Stimulated activated CD4-positive, alpha-beta T cell treated with anti-CD3 and anti-CD28 coated beads, Interleukin-2, amount 100 ng/mL, for 48 hours (primary cell): Measurements from ENCODE around the gene COBLL1.

ENCODE experiments used
- DNase-seq, 2 donors: peaks; one replicate each; pipeline ENCODE4 v3.0.0-alpha.2; 2020

The COBLL1 gene

DNA sequence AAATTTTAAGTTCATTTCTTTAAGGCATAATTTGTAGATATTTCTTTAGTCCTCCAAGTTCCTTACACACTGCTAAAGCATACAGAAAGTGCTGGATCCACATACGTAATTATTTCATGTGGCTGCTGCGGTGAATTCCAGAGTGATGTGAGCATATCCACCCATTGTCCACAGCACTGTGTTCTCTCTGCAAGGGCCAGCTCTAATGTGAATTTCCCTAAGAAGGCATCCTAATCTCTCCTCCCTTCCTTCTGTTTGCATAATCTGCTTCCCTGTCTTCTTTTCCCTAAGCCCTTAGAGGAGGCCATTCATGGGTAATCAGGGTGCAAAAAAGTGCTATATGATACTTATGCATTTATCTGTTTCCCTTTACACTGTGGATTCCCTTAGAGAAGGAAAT lies 57.2 kb downstream of the COBLL1 start:
- DNase-seq, result no peak

DNA sequence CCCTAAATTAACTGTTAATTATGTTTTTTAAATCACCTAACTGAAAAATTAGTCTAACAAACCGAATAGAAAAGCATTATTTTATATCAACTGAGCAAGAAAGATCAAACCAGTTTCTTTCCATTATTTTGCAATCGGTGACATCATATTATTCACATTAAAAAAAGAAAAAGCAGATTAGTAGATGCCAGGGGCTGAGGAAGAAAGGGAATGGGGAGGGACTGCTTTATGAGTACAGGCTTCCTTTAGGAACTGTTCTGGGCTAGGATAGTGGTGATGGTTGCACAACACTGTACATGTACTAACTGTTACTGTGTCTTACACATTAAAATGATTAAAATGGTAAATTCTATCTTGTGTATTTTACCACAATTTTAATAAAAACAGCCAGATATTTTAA lies 59.3 kb downstream of the COBLL1 start:
- no peak for DNase-seq

DNA sequence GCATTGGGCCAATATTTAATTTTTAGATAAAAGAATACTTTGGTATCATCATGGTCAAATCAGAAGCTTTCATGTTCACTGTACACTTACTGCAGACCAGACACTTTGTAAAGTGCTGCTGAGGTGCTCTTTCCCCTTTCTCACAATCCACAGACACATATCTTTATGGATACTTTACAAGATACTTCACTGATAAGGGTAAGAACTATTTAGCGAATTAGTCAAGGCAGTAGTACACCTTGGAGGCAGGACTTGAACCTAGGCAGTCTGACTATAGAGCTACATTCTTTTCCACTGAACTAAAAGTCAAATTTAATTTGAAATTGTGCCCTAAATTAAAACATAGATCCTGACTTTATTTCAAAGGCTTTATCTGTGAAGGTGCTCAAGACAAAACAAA lies 60.2 kb downstream of the COBLL1 start:
- DNase-seq, result no peak

DNA sequence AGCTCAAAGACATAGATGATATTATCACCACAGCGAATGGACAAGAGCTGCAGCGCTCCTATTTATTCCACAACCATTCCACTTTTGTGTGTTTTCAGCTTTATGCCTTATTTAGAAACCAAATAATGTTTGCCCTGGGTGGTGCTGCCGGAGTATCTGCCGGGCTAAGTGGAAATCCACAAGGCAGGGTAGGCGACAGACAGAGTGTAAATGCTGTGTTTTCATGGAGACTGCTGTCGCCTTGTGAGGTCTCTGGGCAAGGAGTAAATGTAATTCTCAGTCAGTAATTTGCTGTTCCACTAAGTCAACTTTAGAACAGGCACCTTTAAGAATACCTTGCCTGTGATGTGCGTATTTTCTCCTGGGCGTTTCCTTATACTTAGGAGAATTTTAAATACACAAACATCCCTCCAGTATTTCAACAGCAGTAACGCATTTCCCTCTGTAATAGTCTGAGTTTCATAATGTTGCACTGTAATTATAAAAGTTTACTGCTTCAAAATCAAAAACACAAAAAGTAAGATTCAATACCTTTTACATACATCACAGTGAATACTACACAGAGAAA lies 60.9 kb downstream of the COBLL1 start:
- no peak for DNase-seq

DNA sequence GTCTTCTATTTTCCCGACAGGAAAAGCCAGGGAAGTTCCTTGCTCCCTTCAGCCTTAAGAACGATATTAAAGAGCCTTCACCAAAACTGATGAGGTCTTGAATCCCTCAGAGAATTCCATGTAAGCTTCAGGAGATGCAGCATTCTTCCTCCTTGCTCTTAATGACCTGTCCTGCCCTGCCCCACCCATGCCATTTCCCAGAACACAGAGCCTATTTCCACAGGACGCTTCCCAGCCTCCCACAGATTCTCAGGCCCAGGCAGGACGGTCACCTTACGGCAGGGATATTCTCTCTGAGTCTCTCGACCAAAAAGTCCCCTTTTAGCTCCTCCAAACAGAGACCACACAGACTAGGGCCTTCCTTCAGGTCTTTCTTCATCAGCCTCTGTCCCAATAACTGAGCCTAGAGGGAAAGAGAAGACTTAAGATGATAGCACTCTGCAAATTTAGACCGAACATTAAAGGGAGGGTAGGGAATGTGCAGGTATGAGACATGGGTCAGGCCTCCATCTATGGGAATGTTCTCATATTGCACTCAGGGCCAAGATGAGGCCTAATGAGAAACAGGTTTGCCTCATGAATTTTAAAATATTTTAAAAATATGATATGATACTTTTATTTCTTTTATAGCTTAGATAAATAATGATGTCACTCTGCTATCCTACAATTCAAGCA lies 62.1 kb downstream of the COBLL1 start:
- DNase-seq, result no peak

DNA sequence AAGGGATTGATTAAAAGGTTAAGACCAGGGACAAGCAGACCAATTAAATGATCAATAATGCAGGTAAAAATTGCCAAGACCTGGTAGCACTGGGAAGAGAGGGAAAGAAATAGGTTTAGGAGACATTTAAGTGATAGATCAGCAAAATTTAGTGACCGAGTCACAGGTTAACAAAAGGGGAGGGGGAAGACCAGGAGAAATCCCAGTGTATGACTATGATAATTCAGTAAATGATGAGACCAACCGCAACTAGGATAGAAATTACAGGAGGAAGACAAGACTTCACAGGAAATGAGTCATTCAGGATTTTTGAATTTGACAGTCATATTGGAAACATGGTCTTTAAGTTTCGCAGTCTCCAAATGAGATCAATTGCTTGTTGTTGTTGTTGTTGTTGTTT lies 62.9 kb downstream of the COBLL1 start:
- DNase-seq, result no peak

DNA sequence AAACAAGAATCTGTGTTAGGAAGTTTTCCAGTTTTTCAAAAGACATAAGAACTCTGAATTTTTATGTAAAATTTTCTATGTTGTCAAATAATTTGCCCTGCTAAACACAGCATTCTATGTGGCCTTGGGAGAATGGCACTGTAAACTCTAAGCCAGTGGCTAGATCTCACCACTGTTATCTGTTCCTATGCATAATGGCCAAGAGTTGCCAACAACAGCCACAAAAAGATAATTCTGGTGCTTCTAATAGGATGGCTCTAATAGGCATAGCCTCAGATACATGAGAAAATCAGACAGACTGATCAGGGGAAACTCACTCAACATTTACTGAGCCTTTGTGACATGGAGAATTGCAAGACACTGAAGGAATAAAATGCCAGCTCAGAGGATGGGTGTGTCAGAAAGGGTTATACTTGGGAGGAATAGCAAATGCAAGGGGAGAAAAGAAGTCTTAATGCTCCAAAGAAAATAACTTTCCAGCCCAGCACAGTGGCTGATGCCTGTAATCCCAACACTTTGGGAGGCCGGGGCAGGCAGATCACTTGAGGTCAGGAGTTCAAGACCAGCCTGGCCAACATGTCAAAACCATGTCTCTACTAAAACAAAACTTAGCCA lies 63.7 kb downstream of the COBLL1 start:
- no peak for DNase-seq

DNA sequence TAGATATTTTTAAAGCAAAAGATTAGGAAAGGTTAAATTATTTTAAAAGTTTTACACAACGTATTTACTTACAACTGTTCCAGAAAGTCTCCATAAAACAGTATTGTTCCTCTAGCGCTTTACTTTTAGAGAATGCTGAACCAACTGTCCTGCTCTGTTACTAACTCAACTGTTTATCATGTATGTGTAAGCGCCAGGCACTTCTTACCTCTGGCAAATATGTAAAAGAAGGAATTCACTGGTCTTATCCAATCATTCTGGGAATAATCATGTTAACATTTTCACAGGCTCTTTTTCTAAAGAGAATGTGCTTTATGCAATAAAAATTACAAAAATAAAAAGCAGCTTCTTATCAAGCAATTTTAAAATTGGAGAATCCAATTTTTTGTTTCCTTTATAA lies 68.0 kb downstream of the COBLL1 start:
- no peak for DNase-seq

DNA sequence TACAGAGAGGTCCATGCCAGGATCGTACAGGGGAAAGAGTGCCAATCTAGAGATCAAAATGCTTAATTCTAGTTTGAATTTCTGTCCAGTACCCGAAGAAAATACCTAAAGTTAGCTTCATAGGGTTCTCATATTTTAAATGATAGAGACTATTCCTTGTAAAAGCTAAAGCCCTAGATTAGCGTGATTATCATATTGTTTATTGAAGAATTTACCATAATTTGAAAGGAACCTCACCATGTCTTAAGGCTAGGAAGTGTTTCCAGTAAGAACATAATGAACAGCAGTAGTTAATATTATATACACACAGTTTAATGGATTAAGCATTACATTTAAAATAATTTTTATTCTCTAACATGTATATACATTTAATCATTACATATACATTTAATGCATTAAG lies 68.5 kb downstream of the COBLL1 start:
- no peak for DNase-seq

DNA sequence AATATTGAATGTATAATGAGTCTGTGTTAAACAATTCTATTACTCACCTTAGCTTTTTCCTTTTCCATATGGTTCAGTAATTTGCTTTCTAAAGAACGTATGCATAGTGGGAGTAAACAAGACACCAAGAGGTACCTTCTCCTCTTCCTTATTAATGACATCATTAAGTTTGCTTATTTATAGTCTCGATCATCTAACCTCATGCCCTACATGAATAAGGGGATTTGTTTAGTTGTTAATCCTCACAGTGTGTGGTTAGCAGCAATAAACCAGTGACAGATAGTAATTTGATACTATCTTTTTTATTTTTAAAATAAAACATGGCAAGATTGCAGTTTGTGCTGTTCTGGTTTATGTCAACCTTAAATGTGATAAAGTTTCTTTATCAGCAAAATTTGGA lies 69.7 kb downstream of the COBLL1 start:
- DNase-seq, result no peak

DNA sequence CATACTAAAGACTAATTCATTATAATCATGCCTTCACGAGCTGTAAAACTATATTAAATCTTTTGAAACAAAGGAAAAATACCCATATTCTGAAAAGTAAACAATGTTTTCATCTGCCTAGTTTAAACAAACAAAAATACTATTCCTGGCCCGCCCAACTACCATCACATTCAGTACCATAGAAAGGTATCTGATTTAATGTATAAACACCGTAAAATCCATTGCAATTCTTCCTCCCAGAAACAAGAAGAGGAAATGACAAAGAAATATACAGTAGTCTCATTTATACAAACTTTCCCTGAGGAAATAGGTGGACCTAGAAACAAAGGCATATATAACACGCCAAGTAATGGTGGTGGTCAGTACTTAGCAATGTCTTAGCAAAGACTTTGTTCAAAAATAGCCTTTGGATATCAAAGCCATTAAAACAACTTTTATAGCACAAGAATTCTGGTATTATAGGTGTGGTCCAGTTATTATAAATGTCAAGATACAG lies 71.2 kb downstream of the COBLL1 start:
- DNase-seq, result no peak

DNA sequence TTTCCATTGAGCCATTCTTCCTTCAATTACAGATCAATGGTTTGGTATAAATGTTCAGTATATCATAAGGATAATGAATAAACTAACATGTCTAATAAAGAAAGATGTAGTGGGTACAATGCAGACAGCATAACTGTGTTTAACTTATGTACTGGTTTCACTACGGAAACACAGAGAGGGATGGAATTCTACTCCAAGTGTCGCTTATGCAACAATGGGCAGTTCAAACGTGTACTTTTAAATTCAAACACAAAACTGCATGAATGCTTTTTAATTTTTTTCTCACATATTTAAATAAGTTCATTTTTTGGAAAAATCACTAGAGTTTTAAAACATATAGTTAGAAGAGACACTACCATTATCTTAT lies 74.7 kb downstream of the COBLL1 start:
- no peak for DNase-seq

DNA sequence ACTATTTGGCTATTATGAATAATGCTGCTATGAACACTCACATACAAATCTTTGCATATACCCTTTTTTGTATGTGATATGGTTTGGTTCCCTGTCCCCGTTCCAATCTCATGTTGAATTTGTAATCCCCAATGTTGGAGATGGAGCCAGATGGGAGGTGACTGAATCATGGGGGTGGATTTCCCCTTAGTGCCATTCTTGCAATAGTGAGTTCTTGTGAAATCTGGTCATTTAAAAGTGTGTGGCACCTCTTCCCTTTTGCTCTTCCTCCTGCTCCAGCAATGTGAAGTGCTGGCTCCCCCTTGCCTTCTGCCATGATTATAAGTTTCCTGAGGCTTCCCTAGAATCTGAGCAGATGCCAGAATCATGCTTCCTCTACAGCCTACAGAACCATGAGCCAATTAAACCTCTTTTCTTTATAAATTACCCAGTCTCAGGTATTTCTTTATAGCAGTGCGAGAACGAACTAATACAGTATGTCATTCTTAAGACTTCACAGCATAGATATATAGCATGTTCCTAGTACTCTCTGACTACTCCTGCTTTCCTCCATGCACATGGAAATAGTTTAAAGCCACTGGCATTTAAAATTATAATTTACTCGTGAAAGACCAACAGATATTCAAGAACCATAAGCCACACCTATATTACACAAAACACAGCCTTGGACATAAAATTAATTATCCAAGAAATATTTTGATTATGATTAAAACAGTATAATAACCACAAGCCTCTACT lies 75.2 kb downstream of the COBLL1 start:
- DNase-seq, result no peak

DNA sequence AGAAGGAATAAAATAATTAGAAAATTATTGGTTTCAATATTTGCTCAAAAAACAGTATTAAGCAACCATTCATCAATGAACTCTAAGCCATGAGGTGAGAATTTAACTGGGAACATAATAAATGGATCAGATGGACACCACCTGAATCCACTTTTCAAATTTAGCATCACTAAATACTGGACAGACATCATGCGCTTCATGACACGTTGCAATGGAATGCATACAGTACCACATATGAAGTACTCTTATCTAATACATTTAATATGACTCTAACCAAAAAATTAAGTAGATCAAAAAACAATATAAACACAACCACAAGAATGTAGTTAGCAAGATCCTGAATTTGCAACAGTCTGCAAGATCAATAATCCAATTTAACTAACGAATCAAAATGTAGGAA lies 76.6 kb downstream of the COBLL1 start:
- DNase-seq, result no peak

DNA sequence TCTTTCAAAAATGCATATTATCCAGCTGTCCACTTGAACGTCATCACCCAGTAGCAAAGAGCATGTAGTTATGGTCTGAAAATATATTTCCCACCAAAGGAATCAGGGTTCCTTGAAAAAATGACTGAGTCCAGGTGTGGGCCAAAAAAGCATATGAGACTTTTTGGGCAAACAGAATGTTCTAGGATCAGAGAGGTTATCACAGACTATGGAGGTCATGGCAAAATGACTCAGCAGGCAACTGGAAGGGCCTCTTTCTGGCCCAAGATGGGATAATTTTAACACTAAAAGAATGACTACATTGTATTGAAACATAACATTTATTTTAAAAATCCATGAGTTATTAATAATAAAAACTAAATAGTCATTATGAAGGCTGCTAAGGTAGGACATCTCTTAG lies 77.1 kb downstream of the COBLL1 start:
- DNase-seq, result no peak

DNA sequence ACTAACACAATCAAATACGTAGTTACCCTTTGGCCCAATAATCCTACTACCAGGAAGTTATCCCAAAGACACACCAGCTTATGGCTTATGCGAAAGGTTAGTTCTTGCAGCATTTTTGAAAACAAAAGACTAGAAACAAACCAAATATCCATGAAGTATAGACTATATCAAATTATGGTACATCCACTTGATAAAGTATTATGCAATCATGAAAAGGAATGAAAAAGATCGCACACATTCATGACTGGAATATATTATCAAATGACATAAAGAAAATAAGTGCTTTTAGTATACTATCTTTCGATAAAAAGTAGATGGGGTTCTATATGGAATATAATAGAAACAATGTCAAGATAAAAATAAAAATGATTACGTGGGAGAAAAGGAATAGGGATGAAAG lies 78.2 kb downstream of the COBLL1 start:
- DNase-seq, result no peak

DNA sequence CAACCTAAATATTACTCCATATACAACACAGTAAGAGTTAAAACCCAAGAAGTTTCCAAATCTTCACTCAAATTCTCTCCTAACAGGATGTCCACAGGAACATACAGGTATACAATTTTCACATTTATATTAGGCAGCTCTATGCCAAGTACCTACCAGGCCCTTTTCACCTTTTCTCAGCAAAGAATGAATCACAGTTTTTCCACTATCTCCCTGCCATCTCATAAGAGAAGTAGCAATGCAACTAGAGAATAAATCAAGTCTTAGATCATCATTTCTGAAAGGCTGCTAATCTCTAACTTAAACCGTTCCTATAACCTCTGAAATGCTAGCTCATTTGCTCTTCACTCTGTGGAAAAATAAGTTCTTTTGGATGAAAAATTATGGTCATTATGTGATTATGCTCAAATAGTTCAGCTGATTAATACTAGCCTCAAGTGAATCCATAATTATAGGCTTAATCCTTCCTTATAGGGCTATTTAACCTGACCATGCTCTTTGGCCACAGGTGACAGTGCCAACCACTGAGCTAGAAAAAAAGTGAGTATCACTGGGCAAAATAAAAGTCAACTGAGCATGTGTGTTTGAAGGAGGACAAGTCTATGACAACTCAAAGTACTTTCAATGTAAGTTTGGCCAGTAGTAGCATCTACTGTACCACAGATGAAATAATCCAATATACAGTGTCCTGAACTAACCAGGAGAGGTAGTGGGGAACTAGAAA lies 79.7 kb downstream of the COBLL1 start:
- DNase-seq, result no peak

DNA sequence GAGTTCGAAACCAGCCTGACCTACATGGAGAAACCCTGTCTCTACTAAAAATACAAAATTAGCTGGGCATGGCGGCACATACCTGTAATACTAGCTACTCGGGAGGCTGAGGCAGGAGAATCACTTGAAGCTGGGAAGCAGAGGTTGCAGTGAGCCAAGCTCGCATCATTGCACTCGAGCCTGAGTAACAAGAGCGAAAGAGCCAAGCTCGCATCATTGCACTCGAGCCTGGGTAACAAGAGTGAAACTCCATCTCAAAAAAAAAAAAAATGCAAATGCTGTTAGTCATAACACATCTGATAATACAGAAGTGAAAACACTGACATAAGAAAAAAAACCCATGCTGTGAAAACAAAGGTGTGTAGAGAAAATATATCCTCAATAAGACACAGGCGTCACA lies 80.4 kb downstream of the COBLL1 start:
- DNase-seq, result peak in 1 of 2 donors; percentile 13

DNA sequence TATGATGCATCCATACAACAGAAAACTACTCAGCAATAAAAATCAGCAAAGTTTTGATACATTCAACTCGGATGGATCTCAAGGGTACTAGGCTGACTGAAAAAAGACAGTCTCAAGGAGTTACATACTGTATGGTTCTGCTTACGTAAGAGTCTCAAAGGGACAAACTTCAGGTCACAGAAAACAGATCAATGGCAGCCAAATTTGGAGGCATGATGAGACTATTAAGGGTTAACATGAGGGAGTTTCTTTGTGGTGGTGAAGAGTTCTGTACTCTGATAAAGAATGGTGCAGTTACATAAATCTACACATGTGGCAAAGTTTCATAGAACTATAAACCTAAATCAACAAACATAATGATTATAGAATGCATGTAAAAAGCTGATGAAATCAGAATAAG lies 81.4 kb downstream of the COBLL1 start:
- DNase-seq, result no peak

DNA sequence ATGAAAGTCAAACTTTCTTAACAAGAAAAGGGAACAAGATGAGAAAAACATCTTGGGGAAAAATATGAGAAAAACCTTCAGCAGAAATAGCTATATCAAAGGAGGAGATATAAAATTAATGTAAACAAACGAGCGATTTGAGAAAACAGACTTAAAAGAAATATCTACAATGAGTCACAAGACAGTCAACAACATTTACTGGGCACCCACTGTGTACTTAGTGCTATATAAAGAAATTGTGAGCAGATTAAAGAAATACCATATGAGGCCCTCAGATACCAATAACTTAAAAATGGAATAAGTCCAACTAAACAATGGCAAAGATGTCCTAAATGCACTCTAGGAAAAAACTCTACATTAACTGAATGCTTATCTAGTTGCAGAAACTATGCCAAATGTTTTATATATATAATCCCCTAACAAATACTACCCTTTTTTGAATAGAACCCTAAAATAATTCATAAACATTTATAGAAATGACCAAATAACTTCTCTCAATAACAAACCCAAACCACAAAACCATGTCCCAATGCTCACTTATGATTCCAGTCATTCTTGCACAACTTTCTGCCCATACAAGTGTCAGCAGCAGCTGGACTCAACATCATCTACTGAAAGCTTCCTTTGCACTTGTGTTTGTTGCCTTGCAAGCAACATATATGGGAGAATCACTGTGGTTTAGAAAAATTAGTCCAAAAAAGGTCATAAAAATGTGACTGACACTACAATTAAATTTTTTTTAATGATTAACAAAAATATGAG lies 83.5 kb downstream of the COBLL1 start:
- no peak for DNase-seq

DNA sequence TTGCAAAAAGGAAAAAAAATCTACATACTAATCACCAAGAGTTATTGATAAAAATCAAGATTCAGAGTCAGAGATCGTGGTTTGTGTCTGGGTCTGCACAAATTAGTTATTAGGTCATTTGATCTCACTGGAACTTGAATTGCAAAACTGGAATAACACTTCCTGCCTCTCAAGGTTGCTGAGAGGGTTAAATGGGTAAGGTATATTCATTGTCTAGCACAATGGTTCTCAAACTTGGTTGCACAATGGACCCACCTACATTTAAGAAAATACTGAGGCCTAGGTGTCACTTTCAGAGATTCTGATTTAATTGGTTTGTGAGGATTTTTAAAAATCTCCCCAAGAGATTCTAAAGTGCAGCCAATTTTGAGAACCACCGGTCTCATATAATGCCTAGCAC lies 84.8 kb downstream of the COBLL1 start:
- DNase-seq, result no peak

DNA sequence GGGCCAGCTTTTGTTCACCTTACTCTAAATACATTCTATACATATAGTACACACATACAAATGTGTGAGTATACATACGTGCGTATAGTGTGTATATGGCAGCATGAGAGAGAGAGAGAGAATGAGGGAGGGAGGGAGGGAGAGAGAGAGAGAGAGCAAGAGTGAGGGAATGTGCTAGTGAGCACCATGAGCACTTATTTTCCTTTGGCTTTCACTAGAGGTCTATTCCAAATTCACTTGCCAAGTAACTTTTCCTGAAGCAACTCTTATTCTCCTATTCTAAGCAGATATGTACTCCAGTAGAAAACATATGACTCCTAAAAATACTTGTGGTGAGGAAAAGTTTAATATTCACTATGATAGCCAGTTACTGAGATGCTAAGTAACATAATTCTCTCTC lies 85.7 kb downstream of the COBLL1 start:
- DNase-seq, result no peak
